Measurements from ENCODE around the gene SORD.
"Not testable (repeated sequence)": the region's sequence is repeated elsewhere in the genome, so short reads cannot be mapped to it uniquely, and the experiment has no call there.

DNA sequence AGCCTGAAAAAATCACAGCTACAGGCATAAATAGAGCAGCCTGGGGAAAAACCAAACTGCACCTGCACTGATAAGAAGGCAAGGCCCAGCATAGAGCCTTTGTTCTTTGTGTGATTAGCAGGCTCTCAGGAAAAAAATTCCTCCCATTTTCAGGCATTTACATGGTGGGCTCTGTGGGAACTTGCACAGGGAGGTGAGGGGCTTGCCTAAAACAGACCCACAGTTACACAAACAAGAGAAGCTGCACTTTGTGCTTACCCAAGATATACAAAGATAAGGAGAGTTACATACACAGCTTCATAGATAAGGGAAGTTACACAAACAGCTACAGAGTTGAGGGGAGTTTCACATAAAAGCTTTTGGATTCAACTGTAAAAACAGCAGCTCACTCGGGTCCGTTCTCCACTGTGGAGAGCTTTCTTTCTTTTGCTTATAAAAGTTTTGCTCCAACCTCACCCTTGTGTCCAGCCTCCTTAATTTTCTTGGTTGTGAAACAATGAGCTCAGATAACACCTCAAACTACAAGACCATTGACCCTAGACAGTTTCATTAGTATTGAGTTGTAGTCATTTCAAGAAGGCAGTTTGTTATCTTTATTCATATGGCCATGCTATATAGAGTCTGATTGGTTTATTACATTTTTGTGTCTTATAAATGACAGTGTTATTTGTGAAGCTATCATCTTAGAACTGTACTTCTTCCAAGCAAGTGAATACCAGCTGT lies 43.2 kb upstream of the SORD start:
- TF ChIP-seq, protein P1, sequence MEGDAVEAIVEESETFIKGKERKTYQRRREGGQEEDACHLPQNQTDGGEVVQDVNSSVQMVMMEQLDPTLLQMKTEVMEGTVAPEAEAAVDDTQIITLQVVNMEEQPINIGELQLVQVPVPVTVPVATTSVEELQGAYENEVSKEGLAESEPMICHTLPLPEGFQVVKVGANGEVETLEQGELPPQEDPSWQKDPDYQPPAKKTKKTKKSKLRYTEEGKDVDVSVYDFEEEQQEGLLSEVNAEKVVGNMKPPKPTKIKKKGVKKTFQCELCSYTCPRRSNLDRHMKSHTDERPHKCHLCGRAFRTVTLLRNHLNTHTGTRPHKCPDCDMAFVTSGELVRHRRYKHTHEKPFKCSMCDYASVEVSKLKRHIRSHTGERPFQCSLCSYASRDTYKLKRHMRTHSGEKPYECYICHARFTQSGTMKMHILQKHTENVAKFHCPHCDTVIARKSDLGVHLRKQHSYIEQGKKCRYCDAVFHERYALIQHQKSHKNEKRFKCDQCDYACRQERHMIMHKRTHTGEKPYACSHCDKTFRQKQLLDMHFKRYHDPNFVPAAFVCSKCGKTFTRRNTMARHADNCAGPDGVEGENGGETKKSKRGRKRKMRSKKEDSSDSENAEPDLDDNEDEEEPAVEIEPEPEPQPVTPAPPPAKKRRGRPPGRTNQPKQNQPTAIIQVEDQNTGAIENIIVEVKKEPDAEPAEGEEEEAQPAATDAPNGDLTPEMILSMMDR (IDR thresholded peaks at IDR 0.05): not testable (repeated sequence)
- not testable (repeated sequence) for TF ChIP-seq POLR2A, EP300 (IDR thresholded peaks at IDR 0.05)
